ENCODE measurements around the gene TPCN1. TPM values are rescaled to one million over a fixed set of nuclear protein-coding genes. Genes with fewer than 3 reads are reported as not detected.
A peak's percentile ranks its signal among the peaks of the same experiment; 100 is the strongest.
"Not testable (repeated sequence)": the region's sequence is repeated elsewhere in the genome, so short reads cannot be mapped to it uniquely, and the experiment has no call there.

TPCN1 gene
- total RNA-seq, 1 experiment from 2014 or later = 30.4 TPM

DNA sequence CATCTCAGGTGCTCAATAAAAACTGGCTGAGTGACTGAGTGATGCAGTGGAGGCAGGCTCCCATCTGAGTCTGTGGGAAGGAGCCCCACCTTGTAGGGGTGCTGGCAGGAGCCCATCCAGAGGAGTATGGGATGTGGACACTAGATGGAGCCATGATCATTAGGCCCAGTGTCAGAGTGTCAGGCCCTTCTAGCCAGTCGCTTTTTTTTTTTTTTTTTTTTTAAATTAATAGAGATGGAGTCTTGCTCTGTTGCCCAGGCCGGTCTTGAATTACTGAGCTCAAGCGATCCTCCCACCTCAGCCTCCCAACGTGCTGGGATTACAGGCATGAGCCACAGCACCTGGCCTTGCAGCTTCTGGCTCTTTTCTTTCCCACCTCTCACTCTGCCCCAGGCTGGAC, 24.3 kb upstream of the TPCN1 start:
- peak; percentile 80 for DNase-seq (ENCODE audit: low read depth)

DNA sequence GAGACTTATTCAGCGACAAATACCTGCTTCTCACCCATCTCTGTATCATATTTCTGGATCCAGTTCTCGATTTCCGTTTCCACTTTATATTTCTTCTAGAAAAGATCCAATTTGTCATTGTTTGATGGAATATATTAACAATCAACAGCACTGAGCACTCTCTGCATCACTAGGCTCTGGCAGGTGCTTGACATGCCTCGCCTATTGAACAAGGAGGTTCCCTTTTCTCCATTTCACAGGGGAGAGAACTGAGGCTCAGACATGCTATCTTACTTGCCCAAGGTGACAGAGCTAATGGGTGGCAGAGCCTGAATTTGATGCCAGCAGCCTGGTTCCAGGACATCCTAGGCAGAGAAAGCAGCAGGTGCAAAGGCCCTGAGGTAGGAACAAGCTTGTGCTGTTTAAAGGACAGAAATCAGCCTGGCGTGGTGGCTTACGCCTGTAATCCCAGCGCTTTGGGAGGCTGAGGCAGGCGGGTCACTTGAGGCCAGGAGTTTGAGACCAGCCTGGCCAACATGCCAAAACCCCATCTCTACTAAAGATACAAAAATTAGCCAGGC, 23.7 kb upstream of the TPCN1 start:
- no peak for DNase-seq (ENCODE audit: low read depth)

DNA sequence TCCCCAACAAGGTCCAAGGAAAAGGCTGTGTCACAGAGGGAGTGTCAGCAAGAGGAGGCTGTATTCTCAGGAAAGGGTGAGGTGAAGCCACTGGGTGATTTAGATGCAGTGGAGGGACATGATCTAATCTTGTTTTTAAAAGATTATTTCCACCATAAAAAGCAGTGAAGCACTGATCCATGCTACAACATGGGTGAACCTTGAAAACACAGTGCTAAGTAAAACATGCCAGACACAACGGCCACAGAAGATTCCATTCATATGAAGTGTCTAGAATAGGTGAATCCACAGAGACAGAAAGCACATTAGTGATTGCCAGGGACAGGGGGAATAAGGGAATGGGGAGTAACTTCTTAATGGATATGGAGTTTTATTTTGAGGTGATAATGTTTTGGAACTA, 23.0 kb upstream of the TPCN1 start:
- peak; percentile 33 for DNase-seq (ENCODE audit: low read depth)

DNA sequence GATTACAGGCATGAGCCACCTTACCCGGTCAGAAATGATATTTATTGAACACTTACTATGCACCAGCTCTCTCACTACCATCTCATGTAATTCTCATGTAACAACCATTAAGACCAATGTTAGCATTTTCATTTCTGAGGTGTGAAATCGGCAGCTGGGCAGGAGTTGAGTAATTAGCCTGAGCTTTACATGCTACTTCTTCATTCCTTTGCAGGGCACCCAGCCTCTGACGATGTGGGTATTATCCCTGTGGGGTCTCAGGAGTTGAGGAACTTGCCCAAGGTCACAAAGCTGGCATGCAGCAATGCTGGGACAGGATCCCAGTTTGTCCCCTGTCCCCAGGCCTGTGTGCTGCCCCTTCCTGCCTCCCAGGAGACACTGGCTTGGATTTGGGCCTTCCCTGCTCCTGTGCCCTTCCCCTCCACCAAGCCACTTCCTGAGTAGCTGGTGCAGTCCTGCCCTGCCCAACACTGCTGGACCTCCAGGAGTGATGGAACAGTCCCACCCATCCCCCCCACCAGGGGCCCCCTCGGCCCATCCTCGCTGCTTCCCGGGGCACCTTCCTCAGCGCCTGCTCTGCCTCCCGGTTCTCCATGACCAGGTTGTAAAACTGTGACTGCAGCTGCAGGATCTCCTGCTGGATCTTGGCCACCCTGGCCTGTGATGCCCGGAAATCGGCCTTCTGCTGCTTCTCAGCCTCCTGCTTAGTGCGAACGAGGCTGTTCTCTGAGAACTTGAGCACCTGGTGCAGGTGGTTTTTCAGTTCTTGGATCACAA, 21.1 kb upstream of the TPCN1 start:
- no peak for DNase-seq (ENCODE audit: low read depth)

DNA sequence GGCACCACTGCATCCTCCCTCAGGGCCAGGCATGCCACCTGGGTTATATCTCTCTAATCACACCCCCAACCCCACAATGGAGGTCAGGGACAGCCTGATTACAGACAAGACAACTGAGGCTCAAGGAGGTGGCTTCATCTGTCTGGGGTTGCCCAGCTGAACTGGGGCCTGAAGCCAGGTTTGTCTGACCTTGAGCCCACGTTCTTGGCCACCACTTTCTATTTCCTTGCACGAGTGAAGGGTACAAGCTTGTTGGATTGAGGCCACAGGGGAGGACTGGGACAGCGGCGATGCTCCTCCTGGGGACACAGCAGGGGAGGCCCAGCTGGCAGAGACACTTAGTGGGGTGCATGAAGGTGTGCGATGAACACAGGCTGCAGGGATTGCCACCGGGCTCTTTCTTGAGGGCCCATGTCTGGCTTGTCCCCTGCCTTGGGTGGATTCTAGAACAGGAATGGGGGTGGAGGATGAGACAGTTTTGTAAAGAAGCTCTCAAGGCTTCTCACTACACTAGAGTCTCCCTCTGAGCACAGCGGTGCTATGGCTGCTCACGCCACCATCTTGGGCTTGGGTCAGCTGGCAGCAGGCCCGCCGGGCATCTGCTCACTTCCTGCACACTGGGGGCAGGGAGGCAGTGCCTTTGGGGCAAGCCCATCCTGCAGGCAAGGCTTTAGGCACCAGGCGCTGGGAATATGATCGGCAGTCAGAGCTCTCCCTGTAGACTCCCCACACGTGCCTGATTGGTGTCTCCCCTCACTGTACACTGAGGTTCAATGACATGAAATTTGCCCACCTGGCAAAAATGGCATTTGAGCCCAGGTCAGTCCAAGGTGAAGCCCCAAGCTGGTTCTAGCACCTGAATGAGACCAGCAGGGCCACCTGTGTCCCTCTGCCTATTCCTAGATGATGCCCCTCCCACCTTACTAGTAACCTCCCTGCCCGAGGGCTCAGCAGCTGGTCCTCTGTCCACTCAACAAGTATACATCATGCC, 19.8 kb upstream of the TPCN1 start:
- no peak for DNase-seq (ENCODE audit: low read depth)

DNA sequence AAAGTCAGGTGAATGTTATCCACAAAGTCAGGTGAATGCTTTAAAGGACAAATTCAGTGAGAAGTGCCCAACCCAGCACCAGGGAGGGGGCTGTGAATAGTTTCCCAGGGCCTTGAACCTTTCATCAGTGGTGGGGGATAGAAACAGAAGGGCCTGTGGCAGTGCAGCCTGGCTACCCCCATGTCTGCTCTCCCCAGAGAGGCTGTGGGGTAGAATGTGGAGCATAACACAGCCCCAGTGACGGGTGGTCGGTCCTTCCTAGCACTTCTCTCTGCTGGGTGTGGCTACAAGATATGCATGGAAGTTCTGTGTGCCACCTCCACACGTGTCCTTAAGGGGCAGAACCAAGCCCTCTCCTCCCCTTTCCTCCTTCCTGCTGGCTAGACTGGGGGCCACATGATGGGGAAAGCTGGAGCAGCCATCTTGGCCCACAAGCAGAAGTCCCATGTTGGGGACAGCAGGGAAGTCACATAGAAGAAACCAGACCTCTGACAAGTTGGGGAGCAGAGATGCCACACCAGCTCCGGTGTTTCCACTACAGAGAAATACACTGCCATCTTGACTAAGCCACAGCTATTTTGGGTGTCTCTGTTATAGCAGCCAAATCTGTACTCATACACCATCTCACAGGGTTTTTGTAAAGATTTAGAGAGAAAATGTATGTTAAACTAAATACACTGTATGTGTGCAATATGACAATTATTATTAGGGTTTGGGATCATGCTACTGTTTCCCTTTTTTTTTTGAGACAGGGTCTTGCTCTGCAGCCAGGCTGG, 18.8 kb upstream of the TPCN1 start:
- DNase-seq (ENCODE audit: low read depth) = no peak

DNA sequence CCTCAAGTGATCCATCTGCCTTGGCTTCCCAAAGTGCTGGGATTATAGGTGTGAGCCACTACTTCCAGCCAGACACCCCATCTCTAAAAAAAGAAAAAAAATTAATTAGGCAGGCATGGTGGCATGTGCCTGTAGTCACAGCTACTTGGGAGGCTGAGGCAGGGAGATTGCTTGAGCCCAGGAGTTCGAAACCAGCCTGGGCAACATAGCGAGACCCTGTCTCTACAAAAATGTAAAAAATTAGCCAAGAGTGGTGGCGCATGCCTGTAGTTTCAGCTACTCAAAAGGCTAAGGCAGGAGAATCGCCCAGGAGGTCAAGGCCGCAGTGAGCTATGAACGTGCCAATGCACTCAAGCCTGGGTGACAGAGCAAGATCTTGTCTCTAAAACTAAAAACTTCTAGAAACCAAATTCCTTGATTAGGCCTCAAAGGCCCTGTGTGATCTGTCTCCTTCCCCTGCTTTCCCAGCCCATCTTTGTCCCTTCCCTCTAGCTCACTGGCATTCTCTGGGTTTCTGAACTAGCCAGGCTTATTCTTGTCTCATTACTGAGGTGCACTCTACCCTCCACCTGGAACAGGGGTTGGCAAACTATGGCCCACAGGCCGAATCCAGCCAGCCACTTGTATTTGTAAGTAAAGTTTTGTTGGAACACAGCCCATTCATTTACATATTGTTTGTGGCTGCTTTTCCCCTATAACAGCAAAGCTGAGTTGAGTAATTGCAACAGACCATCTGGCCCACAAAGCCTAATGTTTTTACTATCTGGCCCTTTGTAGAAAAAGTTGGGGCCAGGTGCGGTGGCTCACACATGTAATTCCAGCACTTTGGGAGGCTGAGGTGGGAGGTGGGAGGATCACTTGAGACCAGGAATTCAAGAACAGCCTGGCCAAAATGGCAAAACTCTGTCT, 17.2 kb upstream of the TPCN1 start:
- DNase-seq (ENCODE audit: low read depth) = peak; percentile 27

DNA sequence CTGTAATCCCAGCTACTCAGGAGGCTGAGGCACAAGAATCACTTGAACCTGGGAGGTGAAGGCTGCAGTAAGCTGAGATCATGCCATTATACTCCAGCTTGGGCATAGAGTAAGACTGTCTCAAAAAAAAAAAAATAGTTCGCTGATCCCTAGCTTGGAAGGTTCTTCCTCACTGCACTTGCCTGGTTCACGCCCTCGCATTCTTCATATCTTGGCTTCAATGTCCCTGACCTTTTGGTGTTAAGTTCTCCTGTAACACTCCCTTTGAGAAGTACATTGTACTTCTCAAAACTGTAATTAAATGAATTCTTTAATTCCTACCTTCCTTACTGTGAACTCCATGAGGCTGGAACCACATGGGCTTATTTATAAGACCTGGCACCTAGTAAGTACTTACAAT, 16.5 kb upstream of the TPCN1 start:
- DNase-seq (ENCODE audit: low read depth) = no peak

DNA sequence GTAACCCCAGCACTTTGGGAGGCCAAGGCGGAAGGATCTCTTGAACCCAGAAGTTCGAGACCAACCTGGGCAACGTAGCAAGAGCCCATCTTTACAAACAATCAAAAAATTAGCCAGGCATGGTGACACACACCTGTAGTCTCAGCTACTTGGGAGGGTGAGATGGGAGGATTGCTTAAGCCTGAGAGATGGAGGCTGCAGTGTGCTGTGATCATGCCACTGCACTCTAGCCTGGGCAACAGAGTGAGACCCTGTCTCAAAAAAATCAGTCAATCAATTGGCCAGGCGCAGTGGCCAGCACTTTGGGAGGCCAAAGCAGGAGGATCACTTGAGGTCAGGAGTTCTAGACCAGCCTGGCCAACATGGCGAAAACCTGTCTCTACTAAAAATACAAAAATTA, 14.5 kb upstream of the TPCN1 start:
- DNase-seq (ENCODE audit: low read depth) = not testable (repeated sequence)

DNA sequence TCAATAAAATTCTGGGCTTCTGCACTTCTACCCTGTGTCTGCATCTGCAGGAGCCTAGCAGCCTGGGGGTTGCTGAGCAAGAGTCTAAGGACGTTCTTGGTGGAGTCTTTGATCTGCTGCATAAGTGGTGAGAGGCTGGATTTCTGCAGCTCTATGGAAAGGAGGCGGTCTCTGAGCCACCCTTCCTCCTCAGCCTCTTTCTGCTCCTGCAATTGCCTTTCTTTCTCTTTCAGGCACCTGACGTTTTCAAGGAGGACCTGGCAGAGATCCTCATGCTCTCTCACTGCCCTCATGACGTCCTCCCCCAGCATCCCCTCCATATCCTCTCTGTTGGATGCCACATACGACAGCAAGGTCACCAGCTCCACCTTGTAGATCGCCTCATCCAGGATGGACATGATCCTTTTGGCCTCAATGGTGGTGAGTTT, 13.6 kb upstream of the TPCN1 start:
- DNase-seq (ENCODE audit: low read depth) = peak; percentile 35

DNA sequence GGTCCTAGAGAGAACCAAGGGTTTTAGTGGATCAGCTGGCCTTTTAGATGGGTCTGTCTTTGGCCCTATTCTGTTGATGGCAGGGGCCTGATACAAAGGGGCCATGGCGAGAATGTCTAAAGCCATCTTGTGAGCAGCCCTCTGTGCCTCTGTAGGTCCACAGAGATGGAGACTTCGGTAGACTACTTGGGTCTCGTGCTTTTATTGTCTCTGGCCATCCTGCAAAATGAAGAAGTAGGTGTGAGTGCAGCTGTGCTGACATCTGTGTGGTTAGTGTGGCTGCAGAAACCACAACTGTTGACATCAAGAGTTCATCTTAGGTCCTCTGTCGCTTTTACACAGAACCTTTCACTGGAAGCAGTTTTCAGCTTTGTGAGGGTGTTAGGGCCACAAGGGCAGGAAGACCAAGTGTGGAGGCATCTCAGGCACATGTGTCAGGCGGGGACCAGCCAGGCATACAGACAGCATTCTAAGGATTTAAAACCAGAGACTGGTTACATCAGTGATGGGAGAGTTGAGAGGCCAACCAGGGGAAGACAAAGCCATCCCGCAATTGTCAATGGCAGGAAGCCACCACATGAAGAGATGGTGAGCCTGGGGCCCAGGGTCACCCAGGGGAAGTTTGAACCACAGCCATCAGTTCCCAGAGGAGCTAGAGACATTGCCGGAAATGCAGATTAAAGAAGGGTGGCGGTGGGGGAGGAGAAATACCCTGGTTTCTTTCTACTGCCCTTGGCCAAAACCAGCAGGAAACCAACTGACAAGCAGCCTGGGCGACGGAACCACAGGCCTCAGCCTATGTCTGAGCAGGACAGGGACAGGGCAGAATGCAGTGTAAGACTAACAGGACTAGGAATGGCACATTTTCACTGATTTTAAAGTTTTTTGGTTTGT, 13.0 kb upstream of the TPCN1 start:
- DNase-seq (ENCODE audit: low read depth) = peak; percentile 95

DNA sequence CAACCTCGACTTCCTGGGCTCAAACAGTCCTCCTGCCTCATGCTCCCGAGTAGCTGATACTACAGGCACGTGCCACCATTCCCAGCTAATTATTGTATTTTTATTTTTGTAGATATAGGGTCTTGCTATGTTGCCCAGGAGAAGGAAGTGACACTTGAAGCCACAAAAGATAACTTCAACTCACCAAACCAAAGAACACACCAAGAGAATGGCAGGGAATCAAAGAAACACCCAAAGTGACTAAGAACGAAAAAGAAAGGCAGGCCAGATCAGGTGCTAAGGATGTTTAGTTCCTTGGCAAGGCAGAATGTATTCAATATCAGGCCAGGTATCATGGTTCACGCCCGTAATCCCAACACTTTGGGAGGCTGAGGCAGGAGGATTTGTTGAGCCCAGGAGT, 10.1 kb upstream of the TPCN1 start:
- DNase-seq (ENCODE audit: low read depth) = no peak

DNA sequence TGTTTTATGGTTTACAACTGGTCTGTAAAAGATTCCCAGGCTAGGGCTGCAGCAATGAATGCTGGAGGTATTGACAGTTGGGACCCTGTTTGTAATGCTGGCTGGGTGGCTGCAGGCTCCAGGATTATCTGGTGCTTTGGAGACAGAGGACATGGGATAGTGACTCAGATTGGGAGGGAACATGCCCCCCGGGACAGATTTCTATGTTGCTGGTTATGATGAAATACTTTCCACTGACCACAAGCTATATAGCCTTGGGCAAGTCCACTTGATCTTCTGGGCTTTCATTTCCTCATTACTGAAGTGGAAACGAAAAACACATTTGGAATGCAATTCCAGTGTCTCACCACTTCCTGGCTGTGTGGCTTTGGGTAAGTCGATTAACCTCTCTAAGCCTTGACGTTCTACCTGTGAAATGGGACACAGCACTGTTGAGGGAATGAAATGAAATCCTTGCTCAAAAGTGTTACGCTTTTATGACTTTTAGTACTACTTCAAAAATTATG, 6.3 kb upstream of the TPCN1 start:
- peak; percentile 99 for DNase-seq (ENCODE audit: low read depth)

DNA sequence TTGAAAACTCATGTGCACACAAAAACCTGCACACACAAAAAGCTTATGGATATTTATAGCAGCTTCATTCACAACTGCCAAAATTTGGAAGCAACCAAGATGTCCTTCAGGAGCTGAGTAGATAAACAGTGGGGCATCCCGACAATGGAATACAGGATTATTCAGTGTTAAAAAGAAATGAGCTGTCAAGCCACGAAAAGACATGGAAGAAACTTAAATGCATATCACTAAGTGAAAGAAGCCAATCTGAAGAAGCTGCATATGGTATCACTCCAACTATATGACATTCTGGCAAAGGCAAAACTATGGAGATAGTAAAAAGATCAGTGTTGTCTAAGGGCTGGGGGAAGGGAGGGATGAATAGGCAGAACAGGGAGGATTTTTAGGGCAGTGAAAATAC, 5.2 kb upstream of the TPCN1 start:
- DNase-seq (ENCODE audit: low read depth) = no peak

DNA sequence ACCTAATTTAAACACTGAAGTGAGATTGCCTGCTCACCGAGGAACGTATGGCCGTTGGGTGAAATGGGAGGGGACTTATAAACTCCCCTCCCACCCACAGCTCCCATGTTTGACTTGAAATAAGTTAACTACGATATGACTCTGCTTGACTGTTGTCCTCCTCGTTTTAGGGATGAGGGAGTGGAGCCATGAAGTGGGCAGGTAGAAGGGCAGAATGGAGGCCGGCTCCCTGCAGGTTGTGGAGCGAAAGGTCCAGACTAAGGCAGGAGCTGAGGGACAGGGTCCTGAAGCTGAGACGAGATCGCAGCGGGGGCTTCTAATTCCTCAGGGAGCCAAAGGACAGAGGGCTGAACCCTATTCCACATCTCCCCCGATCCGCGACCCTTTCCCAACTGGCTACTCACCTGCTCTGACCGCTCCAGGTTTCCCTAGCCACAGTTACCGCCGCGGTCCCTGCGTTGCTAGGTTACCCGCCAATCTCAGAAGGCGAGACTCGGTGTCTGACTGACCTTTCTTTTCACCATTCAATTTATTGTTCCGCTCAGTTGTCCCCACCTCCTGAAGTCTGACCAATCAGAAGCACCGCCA, 577 bp upstream of the TPCN1 start:
- DNase-seq (ENCODE audit: low read depth) = no peak

DNA sequence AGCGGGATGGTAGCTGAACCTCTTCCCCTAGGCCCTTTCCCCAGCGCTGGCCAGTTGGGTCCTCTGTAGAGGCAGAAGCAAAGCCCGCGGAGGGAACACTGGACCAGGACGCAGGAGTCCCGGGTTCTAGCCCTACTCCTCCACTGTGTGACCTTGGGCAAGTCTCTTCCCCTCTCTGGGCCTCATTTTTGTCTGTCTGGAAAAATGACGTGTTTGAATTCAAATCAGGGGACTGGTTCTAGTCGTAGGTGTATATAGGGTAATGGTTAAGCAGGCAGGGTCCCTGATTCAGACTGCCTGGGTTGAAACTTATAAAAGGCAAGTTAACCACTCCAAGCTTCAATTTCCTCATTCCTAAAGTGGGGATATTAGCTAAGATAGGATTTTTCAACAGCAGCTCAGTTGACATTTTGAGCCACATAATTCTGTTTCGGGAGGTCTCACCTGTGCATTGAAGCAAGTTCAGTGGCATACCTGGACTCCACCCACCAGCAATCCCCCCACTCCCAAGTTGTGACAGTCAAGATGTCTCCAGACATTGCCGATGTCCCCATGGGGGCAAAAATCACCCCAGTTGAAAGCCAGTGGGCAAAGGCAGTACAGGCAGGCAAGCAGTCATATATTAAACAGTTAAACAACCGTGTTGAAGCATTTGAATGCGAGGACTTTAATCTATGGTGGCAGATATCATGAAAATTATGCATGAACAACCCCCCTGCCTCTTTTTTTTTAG, 899 bp downstream of the TPCN1 start:
- no peak for DNase-seq (ENCODE audit: low read depth)

DNA sequence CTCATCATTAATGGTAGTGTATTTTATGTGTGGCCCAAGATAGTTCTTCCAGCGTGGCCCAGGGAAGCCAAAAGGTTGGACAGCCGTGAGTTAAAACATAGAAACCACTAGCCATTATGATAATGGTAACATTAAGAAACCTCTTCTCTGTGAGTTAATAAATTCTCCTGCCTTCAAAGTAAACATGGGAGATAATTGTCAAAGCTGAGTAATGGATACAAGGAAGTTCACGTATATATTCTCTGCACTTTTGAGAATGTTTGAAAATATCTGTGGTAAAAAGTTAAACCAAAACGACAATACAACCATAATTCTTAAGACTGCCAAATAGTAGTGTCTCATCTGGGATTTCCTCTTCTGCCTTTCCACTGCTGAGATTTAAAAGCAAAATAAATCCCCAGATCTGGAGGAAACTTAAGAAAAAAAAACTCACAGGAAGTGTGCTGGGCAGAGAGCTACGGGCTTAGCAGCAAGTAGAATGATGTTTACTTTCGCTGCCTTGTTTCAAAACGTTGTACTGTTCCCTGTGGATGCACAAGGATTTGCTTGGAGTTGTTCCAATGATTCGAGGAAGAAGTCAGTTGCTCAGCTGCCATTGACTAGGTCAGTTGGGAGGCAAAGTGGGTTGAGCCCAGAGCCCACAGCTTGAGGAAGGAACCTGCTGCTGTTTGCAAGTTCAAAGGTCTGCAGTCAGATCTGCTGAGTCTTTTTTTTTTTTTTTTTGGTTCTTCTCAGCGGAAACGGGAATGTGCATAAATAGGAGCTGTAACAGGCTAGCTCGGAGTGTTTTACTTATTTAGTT, 1.7 kb downstream of the TPCN1 start:
- DNase-seq (ENCODE audit: low read depth) = peak; percentile 91

Data from RPMI7951 (cell line).